Nephron progenitor cell (in vitro differentiated cells): ENCODE measurements around the gene TTC27.
"Not testable (repeated sequence)": the region's sequence is repeated elsewhere in the genome, so short reads cannot be mapped to it uniquely, and the experiment has no call there.

Experiments
- DNase-seq: peaks from one replicate; pipeline ENCODE4 v3.0.0; 2021
- H3K27ac Mint-ChIP-seq: 2 replicates; pipeline ENCODE4 v1.8.0; 2021; ENCODE audit warnings: mild to moderate bottlenecking, moderate library complexity, mixed read lengths
- H3K27me3 Mint-ChIP-seq: 2 replicates; pipeline ENCODE4 v1.8.0; 2021; ENCODE audit warnings: mild to moderate bottlenecking, low read depth, mixed read lengths; ENCODE audit not compliant: poor library complexity
- H3K36me3 Mint-ChIP-seq: 2 replicates; pipeline ENCODE4 v1.8.0; 2021; ENCODE audit warnings: low read depth, mixed read lengths
- H3K4me1 Mint-ChIP-seq: 2 replicates; pipeline ENCODE4 v1.8.0; 2021; ENCODE audit warnings: mixed read lengths
- H3K4me3 Mint-ChIP-seq: 2 replicates; pipeline ENCODE4 v1.8.0; 2021; ENCODE audit warnings: mild to moderate bottlenecking, moderate library complexity, mixed read lengths
- H3K9me3 Mint-ChIP-seq: 2 replicates; pipeline ENCODE4 v1.8.0; 2021; ENCODE audit warnings: mild to moderate bottlenecking, moderate library complexity, mixed read lengths
- TF ChIP-seq, protein P1 (sequence below): fragments of 200-600 bp; sonication (generic); IDR thresholded peaks from 2 replicates; pipeline ENCODE4 v1.5.0; 2021; ENCODE audit warnings: antibody characterized with exemption

The TTC27 gene

DNA sequence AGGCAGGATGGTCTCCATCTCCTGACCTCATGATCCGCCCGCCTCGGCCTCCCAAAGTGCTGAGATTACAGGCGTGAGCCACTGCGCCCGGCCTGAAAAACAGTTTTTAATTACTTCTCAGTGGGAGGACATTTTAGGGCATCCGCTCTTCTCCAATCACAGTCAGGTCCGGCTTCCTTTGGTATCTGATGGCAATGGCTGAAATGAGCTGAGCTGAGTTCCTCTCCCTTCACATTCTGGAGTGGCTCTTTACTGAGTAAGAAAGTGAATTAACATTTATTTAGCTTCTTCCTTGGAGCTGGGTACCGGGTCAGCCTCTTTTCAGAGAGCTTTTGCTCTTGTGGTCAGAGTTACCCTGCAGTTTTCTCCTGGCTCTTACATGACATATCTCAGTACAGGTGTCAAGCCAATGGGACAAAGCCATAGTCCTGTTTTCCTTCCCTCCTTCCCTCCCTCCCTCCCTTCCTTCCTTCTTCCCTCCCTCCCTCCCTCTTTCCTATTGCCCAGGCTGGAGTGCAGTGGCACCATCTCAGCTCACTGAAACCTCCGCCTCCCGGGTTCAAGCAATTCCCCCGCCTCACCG lies 1.1 kb upstream of the TTC27 start:
- Mint-ChIP-seq H3K9me3 (no peaks in the 10 kb centered on the region), H3K4me3 (peak overlapping the region; percentile 93), H3K4me1 (peaks cover 29% of the 10 kb centered on the region), H3K36me3 (peaks cover 14% of the 10 kb centered on the region), H3K27me3 (peaks cover 12% of the 10 kb centered on the region), H3K27ac (no peak overlapping the region)
- TF ChIP-seq, protein P1, sequence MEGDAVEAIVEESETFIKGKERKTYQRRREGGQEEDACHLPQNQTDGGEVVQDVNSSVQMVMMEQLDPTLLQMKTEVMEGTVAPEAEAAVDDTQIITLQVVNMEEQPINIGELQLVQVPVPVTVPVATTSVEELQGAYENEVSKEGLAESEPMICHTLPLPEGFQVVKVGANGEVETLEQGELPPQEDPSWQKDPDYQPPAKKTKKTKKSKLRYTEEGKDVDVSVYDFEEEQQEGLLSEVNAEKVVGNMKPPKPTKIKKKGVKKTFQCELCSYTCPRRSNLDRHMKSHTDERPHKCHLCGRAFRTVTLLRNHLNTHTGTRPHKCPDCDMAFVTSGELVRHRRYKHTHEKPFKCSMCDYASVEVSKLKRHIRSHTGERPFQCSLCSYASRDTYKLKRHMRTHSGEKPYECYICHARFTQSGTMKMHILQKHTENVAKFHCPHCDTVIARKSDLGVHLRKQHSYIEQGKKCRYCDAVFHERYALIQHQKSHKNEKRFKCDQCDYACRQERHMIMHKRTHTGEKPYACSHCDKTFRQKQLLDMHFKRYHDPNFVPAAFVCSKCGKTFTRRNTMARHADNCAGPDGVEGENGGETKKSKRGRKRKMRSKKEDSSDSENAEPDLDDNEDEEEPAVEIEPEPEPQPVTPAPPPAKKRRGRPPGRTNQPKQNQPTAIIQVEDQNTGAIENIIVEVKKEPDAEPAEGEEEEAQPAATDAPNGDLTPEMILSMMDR: no peak
- no peak for DNase-seq

- peaks cover 12% of the 10 kb centered on the region for H3K27me3 Mint-ChIP-seq
- peak overlapping the region; percentile 68 for H3K27ac Mint-ChIP-seq
- peaks cover 29% of the 10 kb centered on the region for H3K4me1 Mint-ChIP-seq
- DNase-seq: peak; percentile 36
- H3K9me3 Mint-ChIP-seq: no peaks in the 10 kb centered on the region
- TF ChIP-seq, protein P1: no peak
- H3K36me3 Mint-ChIP-seq: peaks cover 9% of the 10 kb centered on the region
- peak overlapping the region; percentile 93 for H3K4me3 Mint-ChIP-seq
Observed at GRCh38 chr2:32627441-32627813, 423 bp upstream of the TTC27 start.

DNA sequence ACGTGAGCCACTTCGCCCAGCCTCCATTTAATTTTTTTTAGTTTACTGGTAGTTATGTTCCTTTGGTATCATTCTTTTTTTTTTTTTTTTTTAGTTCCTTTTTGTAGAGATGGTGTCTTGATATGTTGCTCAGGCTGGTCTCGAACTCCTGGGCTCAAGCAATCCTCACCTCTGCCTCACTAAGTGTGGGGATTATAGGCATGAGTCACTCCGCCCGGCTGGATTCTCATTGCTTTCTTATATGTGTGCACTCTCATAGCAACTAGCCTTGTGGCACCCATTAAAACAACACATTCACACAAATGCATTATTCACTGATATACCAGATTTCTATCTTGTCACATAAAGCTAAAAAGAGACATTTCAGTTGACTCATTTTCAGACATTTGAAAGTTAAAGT lies 4.2 kb downstream of the TTC27 start:
- Mint-ChIP-seq H3K27me3 (peaks cover 5% of the 10 kb centered on the region), H3K36me3 (peaks cover 13% of the 10 kb centered on the region), H3K4me1 (peaks cover 21% of the 10 kb centered on the region), H3K9me3 (no peaks in the 10 kb centered on the region), H3K4me3 (no peak overlapping the region), H3K27ac (no peak overlapping the region)
- no peak for DNase-seq
- TF ChIP-seq, protein P1: no peak

- Mint-ChIP-seq H3K9me3 (no peaks in the 10 kb centered on the region), H3K4me1 (peaks cover 12% of the 10 kb centered on the region), H3K36me3 (peaks cover 18% of the 10 kb centered on the region), H3K27ac (no peak overlapping the region), H3K27me3 (peaks cover 2% of the 10 kb centered on the region), H3K4me3 (no peak overlapping the region)
- DNase-seq: no peak
- TF ChIP-seq, protein P1: no peak
Observed at GRCh38 chr2:32633040-32633439, 5.2 kb downstream of the TTC27 start.

DNA sequence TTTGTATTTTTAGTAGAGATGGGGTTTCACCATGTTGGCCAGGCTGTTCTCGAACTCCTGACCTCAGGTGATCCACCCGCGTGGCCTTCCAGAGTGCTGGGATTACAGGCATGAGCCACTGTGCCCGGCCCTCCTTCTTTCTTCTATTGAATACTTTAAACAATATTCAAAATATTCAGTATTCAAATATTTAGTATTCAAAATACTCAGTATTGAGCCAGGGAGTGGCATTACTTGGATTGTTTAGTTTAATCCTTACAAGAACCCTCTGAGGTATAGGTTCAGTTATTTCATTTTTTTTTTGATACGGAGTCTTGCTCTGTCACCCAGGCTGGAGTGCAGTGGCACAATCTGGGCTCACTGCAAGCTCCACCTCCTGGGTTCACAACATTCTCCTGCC lies 10.7 kb downstream of the TTC27 start:
- not testable (repeated sequence) for H3K4me1 Mint-ChIP-seq, H3K4me3 Mint-ChIP-seq, H3K27me3 Mint-ChIP-seq, H3K27ac Mint-ChIP-seq, DNase-seq, H3K9me3 Mint-ChIP-seq
- H3K36me3 Mint-ChIP-seq: peaks cover 40% of the 10 kb centered on the region

GRCh38 chr2:32641180-32641579 lies 13.3 kb downstream of the TTC27 start:
- Mint-ChIP-seq H3K4me3 (no peak overlapping the region), H3K9me3 (no peaks in the 10 kb centered on the region), H3K27ac (no peak overlapping the region), H3K27me3 (no peaks in the 10 kb centered on the region), H3K4me1 (no peaks in the 10 kb centered on the region), H3K36me3 (peaks cover 47% of the 10 kb centered on the region)
- DNase-seq: no peak
- TF ChIP-seq, protein P1: no peak
